Esophagus muscularis mucosa (tissue), 3 donors: Measurements from ENCODE around the gene TMEM127.

Experiments used
- POLR2AphosphoS5 ChIP-seq, 2 donors: sonication (generic); formaldehyde crosslinking; IDR thresholded peaks; one replicate each; pipeline ENCODE4 v1.6.1; 2017; ENCODE audit warnings: antibody characterized with exemption in 2 of 2
- TF ChIP-seq, protein P1 (sequence below), 3 experiments: fragments of 200-600 bp in 2 of 3; fragments of 450-650 bp in 1 of 3; sonication (generic) in 2 of 3; IDR thresholded peaks; one replicate each; pipeline ENCODE4 v1.5.1; 2017 to 2019; ENCODE audit warnings: antibody characterized with exemption in 3 of 3, mild to moderate bottlenecking in 2 of 3, moderate library complexity in 1 of 3

DNA sequence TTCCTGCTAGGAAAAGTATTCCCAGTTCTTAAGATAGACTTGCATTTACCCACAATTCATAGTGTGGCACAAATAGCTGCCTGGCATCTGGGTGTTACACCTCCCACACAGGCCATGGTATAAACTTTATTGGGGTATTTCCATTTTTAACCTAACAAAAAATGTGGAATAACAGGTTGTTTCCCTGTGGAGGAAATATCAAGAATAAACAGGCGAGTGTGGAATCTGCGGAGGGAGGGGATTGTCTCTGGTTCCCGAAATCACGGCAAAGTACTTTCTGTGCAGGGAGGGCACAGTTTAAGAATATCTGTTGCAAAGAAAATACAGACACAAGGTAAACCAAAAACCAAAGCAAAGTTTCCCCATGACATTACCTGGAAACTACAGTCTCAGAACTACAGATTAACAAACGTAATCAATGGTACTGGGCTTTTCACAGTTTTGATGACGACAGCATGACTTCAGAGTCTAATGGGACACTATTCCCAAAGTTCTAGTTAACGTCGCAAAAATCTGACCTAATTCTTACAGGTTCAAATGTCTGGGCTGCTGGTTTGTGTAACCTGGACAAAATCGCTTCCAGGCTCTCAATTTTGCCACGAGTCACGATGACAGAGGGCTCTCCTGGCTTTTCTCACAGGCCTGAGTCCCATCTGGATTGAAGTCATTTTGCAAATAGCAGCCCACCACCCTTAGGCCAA lies 58.6 kb downstream of the TMEM127 start:
- TF ChIP-seq, protein P1, sequence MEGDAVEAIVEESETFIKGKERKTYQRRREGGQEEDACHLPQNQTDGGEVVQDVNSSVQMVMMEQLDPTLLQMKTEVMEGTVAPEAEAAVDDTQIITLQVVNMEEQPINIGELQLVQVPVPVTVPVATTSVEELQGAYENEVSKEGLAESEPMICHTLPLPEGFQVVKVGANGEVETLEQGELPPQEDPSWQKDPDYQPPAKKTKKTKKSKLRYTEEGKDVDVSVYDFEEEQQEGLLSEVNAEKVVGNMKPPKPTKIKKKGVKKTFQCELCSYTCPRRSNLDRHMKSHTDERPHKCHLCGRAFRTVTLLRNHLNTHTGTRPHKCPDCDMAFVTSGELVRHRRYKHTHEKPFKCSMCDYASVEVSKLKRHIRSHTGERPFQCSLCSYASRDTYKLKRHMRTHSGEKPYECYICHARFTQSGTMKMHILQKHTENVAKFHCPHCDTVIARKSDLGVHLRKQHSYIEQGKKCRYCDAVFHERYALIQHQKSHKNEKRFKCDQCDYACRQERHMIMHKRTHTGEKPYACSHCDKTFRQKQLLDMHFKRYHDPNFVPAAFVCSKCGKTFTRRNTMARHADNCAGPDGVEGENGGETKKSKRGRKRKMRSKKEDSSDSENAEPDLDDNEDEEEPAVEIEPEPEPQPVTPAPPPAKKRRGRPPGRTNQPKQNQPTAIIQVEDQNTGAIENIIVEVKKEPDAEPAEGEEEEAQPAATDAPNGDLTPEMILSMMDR (IDR thresholded peaks at IDR 0.05), result no peak
- no peak for TF ChIP-seq POLR2AphosphoS5 (IDR thresholded peaks at IDR 0.05)
